NCI-H128 (cell line): Measurements from ENCODE around the gene HHEX.
A peak's percentile ranks its signal among the peaks of the same experiment; 100 is the strongest.
"Not testable (repeated sequence)": the region's sequence is repeated elsewhere in the genome, so short reads cannot be mapped to it uniquely, and the experiment has no call there.

Source experiments
- DNase-seq: peaks from one replicate; lab custom pipeline; 2025; ENCODE audit not compliant: unreplicated experiment; lab: John Stamatoyannopoulos, UW

HHEX gene

DNA sequence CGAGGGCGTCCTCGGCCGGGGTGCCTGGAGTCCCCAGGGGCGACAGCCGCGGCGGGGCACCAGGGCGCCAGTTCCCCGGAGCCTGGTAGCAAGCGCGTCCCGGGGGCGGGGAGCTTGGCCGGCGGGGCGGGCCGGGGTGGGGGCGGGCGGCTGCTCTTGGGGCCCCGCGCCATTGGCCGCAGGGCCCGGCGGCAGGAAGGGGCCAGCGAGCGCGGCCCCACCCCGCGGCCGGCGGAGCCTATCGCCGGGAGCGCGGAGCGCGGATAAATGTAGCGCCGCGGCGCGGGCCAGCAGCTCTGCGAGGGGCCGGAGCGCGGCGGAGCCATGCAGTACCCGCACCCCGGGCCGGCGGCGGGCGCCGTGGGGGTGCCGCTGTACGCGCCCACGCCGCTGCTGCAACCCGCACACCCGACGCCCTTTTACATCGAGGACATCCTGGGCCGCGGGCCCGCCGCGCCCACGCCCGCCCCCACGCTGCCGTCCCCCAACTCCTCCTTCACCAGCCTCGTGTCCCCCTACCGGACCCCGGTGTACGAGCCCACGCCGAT, at the start of gene HHEX:
Gene HHEX (plus strand): TSS at position 293 of the 548 bp plus-strand sequence. CDS start 32 bp downstream, at position 325.
- peak; percentile 1 for DNase-seq

GRCh38 chr10:92640107-92640506, 49.6 kb upstream of the HHEX start:
- no peak for DNase-seq

GRCh38 chr10:92641492-92641891, 48.3 kb upstream of the HHEX start:
- DNase-seq = no peak

DNA sequence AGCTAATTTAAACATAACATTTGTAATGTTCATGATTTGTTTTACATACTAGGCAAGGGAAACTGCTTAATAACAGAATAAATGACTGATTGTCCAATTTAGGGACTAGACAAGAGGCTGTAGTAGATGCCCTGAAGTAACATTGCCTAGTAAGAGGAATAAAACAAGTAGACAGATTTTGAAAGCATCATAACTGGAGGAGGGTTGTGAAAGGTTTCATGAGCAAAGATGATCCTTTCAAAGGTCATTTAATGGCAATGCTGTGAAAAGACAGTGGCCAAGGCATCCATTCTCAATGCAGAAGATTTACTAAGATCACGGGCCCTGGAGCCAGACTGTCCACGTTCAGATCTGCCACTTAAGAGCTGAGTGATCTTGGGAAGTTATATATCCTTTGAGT, 44.8 kb upstream of the HHEX start:
- no peak for DNase-seq

- not testable (repeated sequence) for DNase-seq
These were observed 38.9 kb upstream of the HHEX start for GRCh38 chr10:92650864-92651263.

DNA sequence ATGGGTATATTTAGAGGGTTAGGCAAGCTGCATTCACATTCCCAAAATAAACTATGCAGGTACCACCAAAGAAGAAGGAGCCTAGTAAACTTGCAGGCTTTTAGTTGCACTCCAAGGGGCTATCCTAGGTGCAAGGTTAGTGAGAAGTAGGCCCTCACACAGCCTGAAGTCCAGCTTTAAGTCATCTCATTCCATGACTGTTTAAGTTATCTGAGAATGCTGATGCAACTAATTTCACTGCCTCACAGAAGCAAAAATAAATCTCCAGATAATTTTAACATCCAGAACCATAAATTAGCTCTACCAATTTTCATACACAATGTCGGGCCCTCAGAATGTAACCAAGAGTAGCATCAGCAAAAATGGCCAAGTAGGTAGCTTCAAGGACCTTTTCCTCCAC, 34.3 kb upstream of the HHEX start:
- no peak for DNase-seq

DNA sequence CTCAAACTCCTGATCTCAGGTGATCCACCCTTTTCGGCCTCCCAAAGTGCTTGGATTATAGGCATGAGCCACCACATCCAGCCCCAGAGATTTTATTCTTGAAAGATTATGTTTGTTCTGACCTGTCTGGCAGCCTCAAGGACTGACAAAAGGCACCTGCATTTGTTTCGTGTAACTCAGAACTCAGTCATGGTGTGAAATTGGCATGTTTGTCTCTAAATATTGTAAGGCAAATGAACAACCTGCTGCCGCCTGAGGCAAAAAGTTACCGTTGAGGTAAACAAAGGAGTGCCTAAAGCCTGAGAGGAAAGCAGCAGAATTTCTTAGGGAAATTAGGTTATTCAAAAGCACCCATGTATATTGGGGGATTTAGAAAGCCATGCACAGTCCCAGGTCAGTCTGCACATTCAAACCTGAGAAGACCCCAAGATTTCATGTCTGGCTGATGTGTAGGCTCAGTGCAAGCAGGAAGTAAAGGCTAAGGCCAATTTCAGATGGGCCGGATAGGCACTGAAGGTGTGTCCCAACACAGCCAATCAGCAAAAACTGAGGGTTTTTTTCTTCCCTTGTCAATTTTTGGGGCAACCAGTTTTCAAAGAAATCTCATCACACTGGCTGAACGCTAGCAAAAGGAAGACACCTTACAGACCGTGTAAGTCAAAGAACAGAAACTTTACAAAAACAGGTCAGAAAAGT, 33.3 kb upstream of the HHEX start:
- no peak for DNase-seq

- no peak for DNase-seq
These were observed 32.7 kb upstream of the HHEX start for GRCh38 chr10:92657024-92657423.

DNA sequence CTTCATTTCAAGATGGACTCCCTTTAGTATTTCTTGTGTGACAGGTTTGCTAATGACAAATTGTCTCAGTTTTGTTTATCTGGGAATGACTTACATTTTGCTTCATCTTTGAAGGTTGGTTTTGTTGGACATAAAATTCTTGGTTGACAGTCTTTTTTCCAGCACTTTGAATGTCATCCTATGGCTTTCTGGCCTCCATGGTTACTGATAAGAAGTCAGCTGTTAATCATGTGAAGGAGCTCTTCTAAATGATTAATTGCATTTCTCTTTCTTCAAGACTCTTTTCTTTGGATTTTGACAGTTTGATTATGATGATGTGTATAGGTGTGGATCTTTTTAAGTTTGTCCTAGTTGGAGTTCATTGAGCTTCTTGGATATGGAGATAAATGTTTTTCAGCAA, 26.9 kb upstream of the HHEX start:
- DNase-seq = no peak

DNA sequence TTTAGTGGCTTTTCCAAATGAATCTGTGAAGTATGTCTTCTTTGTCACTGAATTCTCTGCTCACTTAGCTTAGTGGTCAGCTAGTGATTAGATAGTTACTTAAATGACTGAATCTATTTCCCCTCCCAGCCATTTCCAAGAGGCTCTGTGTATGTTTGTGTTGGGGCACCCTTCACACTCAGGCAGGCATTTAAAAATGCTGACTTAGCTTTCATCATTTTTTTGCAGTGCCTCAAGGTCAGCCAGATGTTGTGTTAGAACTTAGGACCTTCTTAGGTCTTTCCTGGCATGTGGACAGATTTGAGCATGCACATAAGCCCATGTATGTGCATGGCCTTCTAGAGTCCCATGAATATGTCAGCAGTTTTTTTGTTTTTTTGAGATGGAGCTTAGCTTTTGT, 25.4 kb upstream of the HHEX start:
- DNase-seq = no peak

DNA sequence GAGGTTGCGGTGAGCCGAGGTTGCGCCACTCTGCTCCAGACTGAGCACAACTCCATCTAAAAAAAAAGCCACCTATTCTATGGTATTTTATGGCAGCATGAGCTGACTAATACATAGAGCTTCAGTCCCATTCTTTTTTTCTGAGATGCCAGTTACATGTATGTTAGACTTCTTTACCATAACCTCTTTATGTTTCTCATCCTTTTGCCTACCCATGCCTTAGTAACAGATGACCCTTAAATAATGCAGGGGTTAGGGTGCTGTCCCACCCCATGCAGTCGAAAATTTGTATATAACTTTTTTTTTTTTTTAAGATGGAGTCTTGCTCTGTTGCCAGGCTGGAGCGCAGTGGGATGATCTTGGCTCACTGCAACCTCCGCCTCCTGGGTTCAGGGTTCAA, 22.7 kb upstream of the HHEX start:
- no peak for DNase-seq

DNA sequence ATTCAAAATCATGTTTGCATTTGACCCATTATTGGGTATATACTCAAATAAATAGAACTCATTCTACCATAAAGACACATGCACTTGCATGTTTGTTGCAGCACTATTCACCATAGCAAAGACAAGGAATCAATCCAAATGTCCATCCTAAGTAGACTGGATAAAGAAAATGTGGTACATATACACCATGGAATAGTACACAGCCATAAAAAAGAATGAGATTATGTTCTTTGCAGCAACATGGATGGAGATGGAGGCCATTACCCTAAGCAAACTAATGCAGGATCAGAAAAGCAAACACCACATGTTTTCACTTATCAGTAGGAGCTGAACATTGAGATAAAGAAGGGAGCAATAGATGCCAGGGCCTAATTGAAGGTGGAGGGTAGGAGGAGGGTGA, 12.0 kb upstream of the HHEX start:
- DNase-seq = no peak

- no peak for DNase-seq
These were observed 11.5 kb upstream of the HHEX start for GRCh38 chr10:92678206-92678605.

- no peak for DNase-seq
These were observed 8.4 kb upstream of the HHEX start for GRCh38 chr10:92681306-92681834.

GRCh38 chr10:92688573-92688926, 1.2 kb upstream of the HHEX start:
- no peak for DNase-seq

DNA sequence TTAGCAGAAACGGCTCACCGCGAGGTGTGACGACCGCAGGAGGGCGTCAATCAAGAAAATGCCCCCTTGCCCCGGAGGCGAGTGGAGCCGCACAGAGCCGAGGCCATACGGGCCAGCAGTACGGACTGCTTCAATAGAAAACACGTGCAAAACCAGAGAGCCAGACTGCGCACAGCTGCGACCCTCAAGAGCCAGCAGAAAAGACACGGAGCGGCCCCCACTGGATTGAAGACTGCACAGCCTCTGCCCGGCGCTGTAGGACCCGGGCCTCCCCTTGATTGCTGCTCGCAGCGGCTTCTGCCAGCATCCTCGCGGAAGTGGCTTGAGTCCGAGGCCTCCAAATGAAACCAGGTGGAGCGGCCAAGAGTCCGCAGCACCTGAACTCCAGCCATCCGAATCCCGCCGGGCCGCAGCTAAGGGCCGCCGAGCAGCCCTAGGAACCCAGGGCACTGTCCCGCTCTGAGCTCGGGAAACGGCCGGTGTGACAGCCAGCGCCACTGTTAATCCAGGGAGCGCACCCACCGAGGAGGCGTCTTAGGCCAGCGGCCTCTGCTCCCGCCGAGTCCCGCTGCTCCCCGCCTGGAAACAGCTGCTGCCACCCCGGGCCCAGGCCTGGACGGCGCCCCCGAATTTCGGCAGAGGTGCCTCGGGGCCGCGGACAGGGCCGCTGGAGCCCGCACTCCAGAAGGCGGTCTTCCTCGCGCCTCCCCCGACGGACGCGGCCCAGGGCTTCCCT, 660 bp upstream of the HHEX start:
- no peak for DNase-seq

DNA sequence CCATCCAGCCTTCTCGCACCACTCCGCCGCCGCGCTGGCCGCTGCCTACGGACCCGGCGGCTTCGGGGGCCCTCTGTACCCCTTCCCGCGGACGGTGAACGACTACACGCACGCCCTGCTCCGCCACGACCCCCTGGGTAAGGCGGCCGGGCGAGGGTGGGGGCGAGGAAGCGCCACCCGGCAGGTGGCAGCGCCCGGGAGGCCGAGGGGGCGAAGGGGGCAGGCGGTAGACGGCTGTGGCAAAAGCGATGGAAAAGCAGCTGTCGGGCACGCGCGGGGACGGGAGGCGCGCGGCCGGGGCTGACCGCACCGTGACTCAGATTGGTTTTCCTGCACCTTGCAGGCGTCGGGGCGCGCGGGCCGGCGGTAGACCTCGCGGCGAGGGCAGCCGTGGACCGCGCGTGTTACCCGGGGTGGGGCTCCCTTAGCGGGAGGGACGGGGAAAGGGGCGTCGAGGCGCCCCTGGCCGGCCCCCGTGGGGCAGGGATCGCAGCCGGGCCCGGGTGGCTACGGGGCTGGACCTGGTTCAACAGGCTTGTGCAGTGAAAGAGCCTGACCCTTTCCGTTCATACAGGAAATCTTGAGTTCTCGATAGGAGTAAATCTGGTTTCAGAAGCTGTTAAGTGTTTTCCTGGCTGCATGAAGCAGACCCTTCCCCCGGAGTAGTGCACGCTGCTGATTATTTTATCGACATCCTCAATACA, 608 bp downstream of the HHEX start:
- no peak for DNase-seq

DNA sequence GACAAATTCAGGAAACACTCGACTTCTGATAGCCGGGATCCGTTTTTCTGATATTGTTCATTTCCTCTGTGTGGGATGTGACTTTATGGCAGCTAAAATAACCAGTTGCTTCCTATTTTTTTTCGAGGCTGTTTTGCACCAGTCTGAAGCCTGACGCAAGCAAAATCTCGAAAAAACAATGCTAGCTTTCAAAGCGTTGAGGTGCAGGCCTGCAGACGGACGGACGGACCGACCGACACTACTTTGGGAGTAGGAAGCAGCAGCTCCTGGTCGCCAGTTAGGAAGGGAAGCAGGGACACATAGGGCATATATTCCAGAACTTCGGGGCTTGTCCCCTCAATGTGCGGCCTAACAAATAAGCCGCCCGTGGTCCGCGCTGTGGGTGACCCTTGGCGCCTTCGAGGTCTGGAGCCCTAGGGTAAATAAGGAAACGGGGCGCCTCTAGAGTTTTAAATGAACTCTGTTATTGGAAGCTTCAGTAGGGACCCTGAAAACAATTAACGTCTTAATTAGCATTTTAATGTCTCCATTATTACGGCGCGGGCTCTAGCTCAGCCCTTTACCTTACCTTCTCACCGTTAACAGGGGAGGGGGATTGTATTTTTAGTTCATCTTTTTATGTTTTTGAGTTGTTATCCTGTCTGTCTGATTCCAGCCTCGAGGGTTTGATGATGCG, 1.3 kb downstream of the HHEX start:
- no peak for DNase-seq

GRCh38 chr10:92691591-92692079, 1.9 kb downstream of the HHEX start:
- DNase-seq = no peak

DNA sequence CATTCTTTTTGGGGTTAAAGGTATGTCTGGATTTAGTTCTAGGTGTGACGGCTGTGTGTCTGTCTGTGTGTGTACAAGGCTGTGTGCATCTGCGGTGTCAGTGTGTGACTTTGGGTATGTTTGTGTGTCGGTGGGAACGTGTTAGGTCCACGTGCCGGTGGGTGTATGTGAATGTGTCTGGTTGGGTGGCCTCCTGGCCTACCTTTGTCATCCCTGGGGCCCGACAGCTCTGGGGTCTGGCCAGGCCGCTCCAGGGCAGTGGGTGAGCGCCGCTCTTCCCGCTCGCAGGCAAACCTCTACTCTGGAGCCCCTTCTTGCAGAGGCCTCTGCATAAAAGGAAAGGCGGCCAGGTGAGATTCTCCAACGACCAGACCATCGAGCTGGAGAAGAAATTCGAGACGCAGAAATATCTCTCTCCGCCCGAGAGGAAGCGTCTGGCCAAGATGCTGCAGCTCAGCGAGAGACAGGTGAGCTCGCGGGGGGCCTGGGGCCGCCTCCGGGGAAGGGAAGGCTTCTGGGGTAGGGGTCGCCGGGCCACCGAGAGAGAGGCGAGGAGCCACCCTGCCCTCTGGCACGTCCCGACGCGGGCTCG, 2.4 kb downstream of the HHEX start:
- no peak for DNase-seq
